HepG2 (cell line): ENCODE measurements around the gene TIMM13. TPM values are rescaled to one million over a fixed set of nuclear protein-coding genes. Genes with fewer than 3 reads are reported as not detected.

Experiments
- ATAC-seq: fragments of 200-7000 bp; cut with Tn5 transposase; 3 replicates; pipeline ENCODE4 v1.9.1; 2020; ENCODE audit warnings: mild to moderate bottlenecking, moderate library complexity
- BruUV-seq: library from RNA; stranded (reverse); fragments of 400-500 nt; replicated peaks from 2 replicates; lab custom pipeline; 2021; lab: Mats Ljungman, UMichigan
- CTCF ChIA-PET: fragments of 300-600 bp; formaldehyde crosslinking; extraction: SDS; loops from one replicate; lab custom pipeline; 2021; ENCODE audit warnings: low total read pairs, inconsistent platforms, low intra/inter-chr PET ratio; lab: Yijun Ruan, JAX
- POLR2A ChIA-PET: fragments of 350-600 bp; sonication (Branson Sonifier 250); formaldehyde crosslinking; loops from one replicate; lab custom pipeline; 2020; ENCODE audit warnings: antibody characterized with exemption, inconsistent platforms; lab: Yijun Ruan, JAX
- DNase-seq: peaks from one replicate; pipeline ENCODE4 v3.0.0-alpha.2; 2015; ENCODE audit warnings: low spot score
- FAIRE-seq: peaks from 3 replicates; lab custom pipeline; 2011; peaks lifted over from hg19 to GRCh38; lab: Jason Lieb, UNC
- H2AFZ ChIP-seq: one replicate; pipeline ENCODE4 v1.6.1; 2011; ENCODE audit warnings: low read length, inconsistent platforms
- H3K27ac ChIP-seq: fragments of 300-600 bp; 3 replicates; pipeline ENCODE4 v1.8.0; 2011; ENCODE audit warnings: mixed run types, mild to moderate bottlenecking, mixed read lengths, low read length, inconsistent platforms; ENCODE audit not compliant: insufficient read depth; ENCODE audit errors: extremely low read length
- H3K27me3 ChIP-seq, 2 experiments: fragments of 200-600 bp in 1 of 2; 2 replicates in 1 of 2; 3 replicates in 1 of 2; pipeline versions ENCODE4 v1.6.0 to v1.8.0; 2011; ENCODE audit warnings: low read length in 2 of 2, mild to moderate bottlenecking in 2 of 2, moderate library complexity in 2 of 2, inconsistent platforms in 1 of 2; ENCODE audit not compliant: insufficient read depth in 2 of 2, control insufficient read depth in 1 of 2
- H3K36me3 ChIP-seq, 2 experiments: fragments of 200-600 bp in 1 of 2; replicated peaks in 1 of 2; 2 replicates in 1 of 2; 3 replicates in 1 of 2; pipeline versions ENCODE4 v1.5.1 to v1.8.0; 2011; ENCODE audit warnings: low read length in 2 of 2, inconsistent platforms in 1 of 2; ENCODE audit not compliant: insufficient read depth in 2 of 2, control insufficient read depth in 1 of 2
- H3K4me1 ChIP-seq: 2 replicates; pipeline ENCODE4 v1.5.1; 2012; ENCODE audit warnings: low read length, inconsistent platforms; ENCODE audit not compliant: insufficient read depth
- H3K4me2 ChIP-seq: 2 replicates; pipeline ENCODE4 v1.6.0; 2011; ENCODE audit warnings: low read depth, low read length, inconsistent platforms
- H3K4me3 ChIP-seq, 3 experiments: fragments of 200-600 bp in 1 of 3; sonication (generic), shearing (Covaris generic) in 1 of 3; replicated peaks in 1 of 3; 2 replicates each; pipeline ENCODE4 v1.5.1; 2011 to 2016; ENCODE audit warnings: low read length in 3 of 3, inconsistent platforms in 2 of 3, low read depth in 2 of 3, mild to moderate bottlenecking in 2 of 3, control low read depth in 1 of 3, mixed read lengths in 1 of 3; ENCODE audit not compliant: insufficient read depth in 1 of 3
- H3K79me2 ChIP-seq: one replicate; pipeline ENCODE4 v1.6.1; 2011; ENCODE audit warnings: low read length, inconsistent platforms; ENCODE audit not compliant: insufficient read depth
- H3K9ac ChIP-seq: 2 replicates; pipeline ENCODE4 v1.6.0; 2011; ENCODE audit warnings: mild to moderate bottlenecking, low read depth, low read length, inconsistent platforms; ENCODE audit not compliant: insufficient read depth
- H3K9me3 ChIP-seq: 2 replicates; pipeline ENCODE4 v1.5.1; 2012; ENCODE audit warnings: mild to moderate bottlenecking, low read length
- H4K20me1 ChIP-seq: 2 replicates; pipeline ENCODE4 v1.6.0; 2011; ENCODE audit warnings: inconsistent platforms, mild to moderate bottlenecking, low read length, moderate library complexity; ENCODE audit not compliant: insufficient read depth
- CEBPZ ChIP-seq: IDR thresholded peaks from 2 replicates; pipeline ENCODE4 v1.6.1; 2012; ENCODE audit warnings: low read length, improper control_type of control experiment
- DMAP1 ChIP-seq: IDR thresholded peaks from 2 replicates; pipeline ENCODE4 v1.6.1; 2016
- DNMT1 ChIP-seq: sonication (generic); formaldehyde crosslinking; IDR thresholded peaks from 2 replicates; pipeline ENCODE4 v1.5.1; 2020; ENCODE audit warnings: mild to moderate bottlenecking, missing genetic modification reagents
- E2F1 ChIP-seq: sonication (generic); formaldehyde crosslinking; IDR thresholded peaks from 2 replicates; pipeline ENCODE4 v1.5.0; 2020; ENCODE audit warnings: missing genetic modification reagents
- ERF ChIP-seq: IDR thresholded peaks from 2 replicates; pipeline ENCODE4 v1.6.1; 2018; ENCODE audit warnings: missing biosample characterization, missing genetic modification reagents
- ETV5 ChIP-seq: IDR thresholded peaks from 2 replicates; pipeline ENCODE4 v1.6.1; 2018; ENCODE audit warnings: missing biosample characterization, missing genetic modification reagents, inconsistent platforms, borderline replicate concordance
- FOXA1 ChIP-seq, 2 experiments: fragments of 450-650 bp in 1 of 2; sonication (generic) in 1 of 2; formaldehyde crosslinking in 1 of 2; IDR thresholded peaks; 2 replicates each; pipeline versions ENCODE4 v1.4.0 to v1.6.1; 2016 to 2020; ENCODE audit warnings: missing genetic modification reagents in 1 of 2
- HNRNPH1 ChIP-seq: fragments of 200-400 bp; formaldehyde crosslinking; optimal IDR thresholded peaks from 2 replicates; pipeline ENCODE3; 2017; ENCODE audit warnings: mild to moderate bottlenecking, low read depth, low read length
- KLF13 ChIP-seq: sonication (generic); formaldehyde crosslinking; IDR thresholded peaks from 2 replicates; pipeline ENCODE4 v1.4.0; 2020; ENCODE audit warnings: mild to moderate bottlenecking, missing genetic modification reagents
- SIX1 ChIP-seq: sonication (generic); formaldehyde crosslinking; IDR thresholded peaks from 2 replicates; pipeline ENCODE4 v1.4.0; 2020; ENCODE audit warnings: missing genetic modification reagents, borderline replicate concordance
- SMAD9 ChIP-seq: sonication (generic); formaldehyde crosslinking; IDR thresholded peaks from 2 replicates; pipeline ENCODE4 v1.5.1; 2020; ENCODE audit warnings: mild to moderate bottlenecking, missing genetic modification reagents
- SOX13 ChIP-seq, 3 experiments: fragments of 450-650 bp in 1 of 3; sonication (generic) in 1 of 3; formaldehyde crosslinking in 1 of 3; IDR thresholded peaks in 2 of 3; conservative IDR thresholded peaks in 1 of 3; 2 replicates each; pipeline versions ENCODE4 v1.5.0 to v1.6.1; 2016 to 2020; ENCODE audit warnings: antibody characterized with exemption in 1 of 3, mild to moderate bottlenecking in 1 of 3, missing compliant biosample characterization in 1 of 3, missing genetic modification reagents in 1 of 3, moderate library complexity in 1 of 3
- SP4 ChIP-seq: sonication (generic); formaldehyde crosslinking; IDR thresholded peaks from 2 replicates; pipeline ENCODE4 v1.8.1; 2023; ENCODE audit warnings: mild to moderate bottlenecking, missing genetic modification reagents
- U2AF2 ChIP-seq: fragments of 200-400 bp; formaldehyde crosslinking; IDR thresholded peaks from 2 replicates; pipeline ENCODE4 v1.6.1; 2017; ENCODE audit warnings: low read depth, mild to moderate bottlenecking, low read length
- ZNF446 ChIP-seq: sonication (generic); formaldehyde crosslinking; IDR thresholded peaks from 2 replicates; pipeline ENCODE4 v1.5.0; 2020; ENCODE audit warnings: mild to moderate bottlenecking, missing genetic modification reagents
- ZNF550 ChIP-seq: sonication (generic); formaldehyde crosslinking; IDR thresholded peaks from 2 replicates; pipeline ENCODE4 v1.4.0; 2020; ENCODE audit warnings: mild to moderate bottlenecking, missing genetic modification reagents, borderline replicate concordance
- ZNF720 ChIP-seq: sonication (generic); formaldehyde crosslinking; IDR thresholded peaks from 2 replicates; pipeline ENCODE4 v1.4.0; 2020; ENCODE audit warnings: missing genetic modification reagents
- ZNF775 ChIP-seq: sonication (generic); formaldehyde crosslinking; IDR thresholded peaks from 2 replicates; pipeline ENCODE4 v1.4.0; 2020; ENCODE audit warnings: missing genetic modification reagents, mild to moderate bottlenecking, moderate library complexity, borderline replicate concordance
- ZNF781 ChIP-seq: sonication (generic); formaldehyde crosslinking; IDR thresholded peaks from 2 replicates; pipeline ENCODE4 v1.5.1; 2020; ENCODE audit warnings: borderline replicate concordance, mild to moderate bottlenecking, missing genetic modification reagents; ENCODE audit errors: not compliant biosample characterization
- WGBS: methylation state at CpG from one replicate; pipeline ENCODE4 v1.1.6; 2017; ENCODE audit warnings: low lambda C conversion rate; 5-methylcytosine and 5-hydroxymethylcytosine counted together
- in situ Hi-C: cut with HindIII; loops from 2 replicates; pipeline ENCODE4 v1.10.0; 2017; ENCODE audit warnings: low pct_unique_long_range_greater_than_20kb; ENCODE audit not compliant: extremely low pct_ligation_motif_present
- intact Hi-C: fragments of 100-400 bp; cut with micrococcal nuclease; formaldehyde crosslinking; loops from one replicate; pipeline ENCODE4 v1.10.0; 2022; ENCODE audit not compliant: unreplicated experiment
- polyA plus RNA-seq, 8 experiments: library from polyadenylated mRNA; depleted of rRNA in 3 of 8; stranded (reverse) in 7 of 8; unstranded in 1 of 8; fragments of >200 nt; fragmentation: Illumina TruSeq in 4 of 8; extraction: Trizol in 4 of 8; gene quantifications; 2 replicates each; pipeline versions ENCODE4 v1.2.1 to v1.2.3, GENCODE V29; 2011 to 2016; ENCODE audit warnings: low read depth in 4 of 8, missing spikeins in 1 of 8, mixed read lengths in 1 of 8; ENCODE audit not compliant: insufficient read depth in 1 of 8
- total RNA-seq, 5 experiments: library from RNA; depleted of rRNA; stranded (reverse); fragments of >200 nt; fragmentation: Illumina TruSeq; extraction: Trizol; gene quantifications; 2 replicates each; pipeline ENCODE4 v1.2.3, GENCODE V29; 2016; ENCODE audit warnings: low read depth in 1 of 5

Gene TIMM13
- total and polyA plus RNA-seq, 2 of the 13 experiments (the other 11 are each of a cell fraction or from before 2014, with no cell fraction given), result 48.4 to 108 TPM

GRCh38 chr19:2475702-2476450, 48.5 kb upstream of the TIMM13 start, which contains the start of gene GADD45B:
Gene GADD45B, plus strand, starts transcription at chr19:2476127. Its CDS starts 232 bp downstream, at chr19:2476359.
- H3K27ac ChIP-seq, result peak within 1 kb of the TSS; percentile 56
- ATAC-seq, result peak; percentile 56
- peak; percentile 89 for FAIRE-seq
- BruUV-seq, result no TSS peak
- DNase-seq, result peak; percentile 93
- peak within 1 kb of the TSS; percentile 99 for H3K4me2 ChIP-seq
- in situ Hi-C loops (loop anchor here (5.0 kb wide), 2 partner anchors 66 to 136 kb away; no protein-coding TSS in a partner anchor), intact Hi-C loops (loop anchor here (1.0 to 5.0 kb wide), 3 partner anchors 51 to 103 kb away; no protein-coding TSS in a partner anchor)
- peaks cover 28% of the 10 kb centered on the region; the same call in 1 of the 2 replicates for H4K20me1 ChIP-seq
- no peak within 1 kb of the TSS for H2AFZ ChIP-seq
- WGBS, result 1% methylated on average over 34 of the region's 70 CpGs
- peaks cover 33% of the 10 kb centered on the region for H3K4me1 ChIP-seq
- H3K9ac ChIP-seq, result peak within 1 kb of the TSS; percentile 91
- H3K9me3 ChIP-seq, result no peaks in the 10 kb centered on the region
- POLR2A ChIA-PET, result interaction anchor here (0.6 to 5.9 kb wide), 61 partner anchors 8 to 1287 kb away, joined by 3 to 199 read pairs (median 8); partner anchors contain the start of genes LMNB2, MRPL54, TIMM13 and ZNF556
- peak within 1 kb of the TSS; percentile 92 to 100 (median 98) for H3K4me3 ChIP-seq
- H3K27me3 ChIP-seq, result no peaks in the 10 kb centered on the region; a peak in 2 of 5 replicates
- H3K79me2 ChIP-seq, result peaks cover 14% of the 10 kb centered on the region
- CTCF ChIA-PET, result interaction anchor here (3.1 kb wide), 1 partner anchor 137 kb away, joined by 39 read pairs; no protein-coding TSS in a partner anchor
- H3K36me3 ChIP-seq, result no peaks in the 10 kb centered on the region; a peak in 1 of 5 replicates
- no peak for TF ChIP-seq CEBPZ
- no peak for TF ChIP-seq SMAD9 (CRISPR knock-in tag)
- TF ChIP-seq ETV5 (CRISPR knock-in tag), result peak; percentile 43; the same call in 1 of the 2 replicates
- TF ChIP-seq HNRNPH1, result no peak
- TF ChIP-seq ZNF781 (CRISPR knock-in tag), result no peak
- TF ChIP-seq DNMT1 (CRISPR knock-in tag), result no peak
- no peak for TF ChIP-seq ZNF446 (CRISPR knock-in tag)
- peak; percentile 73; the same call in 1 of the 2 replicates for TF ChIP-seq ERF (CRISPR knock-in tag)
- no peak for TF ChIP-seq ZNF550 (CRISPR knock-in tag)
- no peak for TF ChIP-seq KLF13 (CRISPR knock-in tag)
- TF ChIP-seq E2F1 (CRISPR knock-in tag), result peak; percentile 22; the same call in 1 of the 2 replicates
- peak; percentile 85 for TF ChIP-seq SOX13 (IDR thresholded peaks at IDR 0.05)
- TF ChIP-seq SOX13 (CRISPR knock-in tag; conservative IDR thresholded peaks at IDR 0.05 in 1 of 2, IDR thresholded peaks at IDR 0.05 in 1 of 2), result peak in 1 of 2 experiments; percentile 74; a peak in 1 of 4 replicates
- TF ChIP-seq DMAP1 (CRISPR knock-in tag), result no peak
- TF ChIP-seq SP4, result peak; percentile 97
- no peak for TF ChIP-seq U2AF2
- no peak for TF ChIP-seq ZNF775 (CRISPR knock-in tag)
- peak; percentile 43; the same call in 1 of the 2 replicates for TF ChIP-seq SIX1
- no peak for TF ChIP-seq FOXA1 (IDR thresholded peaks at IDR 0.05)
- no peak for TF ChIP-seq FOXA1 (CRISPR knock-in tag; IDR thresholded peaks at IDR 0.05)
- no peak for TF ChIP-seq ZNF720 (CRISPR knock-in tag)
